Erythroblast (primary cell): ENCODE results near the gene NPFFR1.

Experiments used
- DNase-seq, 2 experiments: peaks; one replicate each; lab custom pipeline; 2025; lab: John Stamatoyannopoulos, UW
- GATA1 ChIP-seq: IDR thresholded peaks from 2 replicates; pipeline ENCODE4 v1.6.1; 2011; ENCODE audit warnings: low read depth, mild to moderate bottlenecking, control low read depth, low read length, moderate library complexity
- POLR2A ChIP-seq: IDR thresholded peaks from 2 replicates; pipeline ENCODE4 v1.6.1; 2011; ENCODE audit warnings: mild to moderate bottlenecking, low read length

Gene NPFFR1, protein sequence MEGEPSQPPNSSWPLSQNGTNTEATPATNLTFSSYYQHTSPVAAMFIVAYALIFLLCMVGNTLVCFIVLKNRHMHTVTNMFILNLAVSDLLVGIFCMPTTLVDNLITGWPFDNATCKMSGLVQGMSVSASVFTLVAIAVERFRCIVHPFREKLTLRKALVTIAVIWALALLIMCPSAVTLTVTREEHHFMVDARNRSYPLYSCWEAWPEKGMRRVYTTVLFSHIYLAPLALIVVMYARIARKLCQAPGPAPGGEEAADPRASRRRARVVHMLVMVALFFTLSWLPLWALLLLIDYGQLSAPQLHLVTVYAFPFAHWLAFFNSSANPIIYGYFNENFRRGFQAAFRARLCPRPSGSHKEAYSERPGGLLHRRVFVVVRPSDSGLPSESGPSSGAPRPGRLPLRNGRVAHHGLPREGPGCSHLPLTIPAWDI

DNA sequence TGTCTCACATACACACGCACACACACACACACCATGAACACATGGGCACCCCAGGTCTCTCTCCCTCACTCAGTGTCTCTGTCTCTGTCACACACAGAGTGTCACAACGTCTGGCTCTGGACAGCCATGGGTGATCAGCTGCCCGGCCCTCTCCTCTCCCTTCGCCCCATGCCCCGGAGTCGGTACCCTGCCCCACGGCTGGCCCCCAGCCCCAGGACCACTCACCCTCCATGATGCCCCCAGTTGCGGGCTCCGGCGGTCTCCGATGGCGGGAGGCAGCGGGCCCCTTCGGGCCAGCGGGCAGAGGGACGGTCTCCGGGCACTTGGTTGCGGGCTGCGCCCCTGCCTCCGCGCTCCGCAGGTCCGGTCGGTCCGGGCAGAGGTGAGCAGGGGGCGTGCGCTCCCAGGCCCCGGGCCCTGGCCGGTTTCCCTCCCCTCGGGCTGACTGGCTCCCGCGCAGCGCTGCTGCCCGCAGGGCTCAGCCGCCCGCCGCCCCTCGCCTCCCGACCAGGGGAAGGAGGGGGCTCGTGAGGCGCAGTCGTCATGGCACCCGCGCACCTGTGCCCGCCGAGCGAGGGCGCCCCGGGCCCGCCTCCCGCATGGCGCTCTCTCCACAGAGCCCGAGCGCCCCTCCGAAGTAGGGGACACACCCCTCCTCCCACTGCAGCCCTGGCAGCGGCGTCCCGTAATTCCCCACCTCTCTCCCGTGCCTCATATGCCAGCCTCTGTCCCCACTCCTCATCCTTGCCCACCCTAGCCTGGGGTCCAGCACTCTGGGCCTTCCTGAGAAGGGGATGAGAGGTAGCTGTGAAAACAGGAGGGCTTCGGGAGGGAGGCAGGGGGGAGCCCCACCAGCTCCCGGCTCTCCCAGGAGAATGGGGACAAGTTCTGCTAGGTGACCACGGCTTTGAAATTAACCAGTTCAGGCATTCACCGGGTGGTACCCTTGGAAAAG lies at the start of gene NPFFR1:
Gene NPFFR1 (minus strand): TSS at position 560 of the 955 bp plus-strand sequence. CDS start 328 bp downstream, at position 232.
- TF ChIP-seq GATA1, result no peak
- no peak for TF ChIP-seq POLR2A
- DNase-seq, result no peak

DNA sequence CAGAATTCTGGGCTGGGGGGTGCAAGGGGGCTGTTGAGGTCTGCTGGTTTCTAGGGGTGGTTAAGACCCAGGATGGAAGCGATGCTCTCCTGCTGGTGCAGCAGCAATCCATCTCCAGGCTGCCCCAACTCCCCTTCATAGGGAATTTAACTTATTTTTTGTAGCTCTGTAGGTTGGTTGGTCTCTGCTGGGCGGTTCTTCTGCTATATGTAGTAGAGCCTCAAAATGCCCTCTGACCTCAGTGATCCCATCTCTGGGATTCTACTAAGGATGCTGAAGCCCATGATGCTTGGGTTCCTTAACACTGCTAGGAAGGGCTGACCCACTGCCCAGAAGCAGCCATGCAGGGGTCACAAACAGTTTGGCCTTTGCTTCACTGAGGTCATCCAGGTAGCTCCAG lies 49.5 kb upstream of the NPFFR1 start:
- DNase-seq, result no peak
- TF ChIP-seq GATA1, result no peak

DNA sequence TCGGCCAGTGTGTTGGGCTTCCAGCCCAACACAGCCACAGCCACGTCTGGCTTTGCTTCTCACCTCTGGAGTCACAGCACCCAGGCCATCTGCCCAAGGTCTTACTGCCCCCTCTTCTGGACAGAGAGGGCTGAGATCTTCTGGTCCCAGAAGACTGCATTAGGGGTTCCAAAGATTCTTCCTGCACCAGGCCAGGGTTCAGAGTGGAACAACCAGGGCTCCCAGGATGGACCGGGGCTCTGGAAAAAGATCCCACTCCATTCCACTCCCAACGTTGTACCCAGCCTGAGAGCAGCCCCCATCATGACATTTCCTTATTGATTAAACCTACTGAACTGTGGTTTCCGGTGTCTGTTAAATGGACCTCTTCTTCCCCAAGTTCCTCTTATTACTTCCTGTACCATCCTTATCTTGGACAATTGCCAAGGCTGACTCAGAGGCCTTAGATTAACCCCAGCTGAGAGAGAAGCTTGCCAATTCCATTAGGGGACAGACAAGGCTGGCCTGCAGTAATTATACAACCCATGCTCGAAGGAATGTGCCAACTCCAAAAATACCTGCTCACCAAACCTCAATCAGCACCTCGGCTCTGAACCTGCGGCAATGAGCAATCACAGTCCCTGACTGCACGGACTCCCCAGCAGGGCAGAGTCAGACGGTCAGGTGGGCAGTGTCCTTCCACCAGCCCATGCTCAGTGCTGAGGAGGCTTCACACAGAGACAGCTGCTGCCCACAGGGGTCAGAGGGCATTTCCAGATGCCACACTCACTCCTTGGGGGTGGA lies 47.9 kb upstream of the NPFFR1 start:
- peak; percentile 80 to 83 for DNase-seq
- TF ChIP-seq POLR2A (no peak), GATA1 (no peak)

DNA sequence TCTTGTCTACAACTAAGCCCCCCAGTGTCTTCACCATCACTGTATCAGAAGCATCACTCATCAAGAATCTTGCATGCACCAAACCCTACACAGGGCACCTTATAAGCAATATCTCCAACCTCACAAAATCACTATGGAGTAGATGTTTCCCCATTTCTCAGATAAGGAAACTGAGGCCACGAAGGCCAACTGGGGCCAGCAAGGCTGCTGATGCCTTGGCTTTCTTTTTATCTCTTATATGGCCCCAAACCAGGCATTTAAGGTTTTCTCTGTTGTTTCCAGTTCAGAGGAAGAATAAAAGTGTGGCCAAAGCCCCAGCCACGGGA lies 47.3 kb upstream of the NPFFR1 start:
- TF ChIP-seq POLR2A (no peak), GATA1 (no peak)
- DNase-seq, result no peak

DNA sequence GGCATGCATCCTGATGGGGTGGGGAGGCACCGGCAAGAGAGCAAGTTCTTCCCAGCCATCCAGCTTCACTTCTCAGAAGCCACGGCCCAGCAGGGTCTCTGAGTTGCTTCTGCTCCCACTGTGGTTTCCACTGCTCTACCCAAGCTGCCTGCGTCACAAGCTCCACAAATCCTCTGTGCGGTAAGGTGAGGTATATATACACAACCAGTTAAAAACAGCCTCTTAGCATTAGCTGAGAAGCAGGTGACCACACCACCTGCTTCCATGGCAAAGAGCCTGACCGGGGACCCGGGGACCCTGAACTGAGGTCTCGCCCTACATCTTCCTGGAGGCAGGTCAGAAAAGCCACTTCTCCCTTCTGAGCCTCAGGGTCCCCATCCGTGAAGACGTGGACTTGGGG lies 46.9 kb upstream of the NPFFR1 start:
- no peak for TF ChIP-seq POLR2A
- no peak for TF ChIP-seq GATA1
- no peak for DNase-seq

DNA sequence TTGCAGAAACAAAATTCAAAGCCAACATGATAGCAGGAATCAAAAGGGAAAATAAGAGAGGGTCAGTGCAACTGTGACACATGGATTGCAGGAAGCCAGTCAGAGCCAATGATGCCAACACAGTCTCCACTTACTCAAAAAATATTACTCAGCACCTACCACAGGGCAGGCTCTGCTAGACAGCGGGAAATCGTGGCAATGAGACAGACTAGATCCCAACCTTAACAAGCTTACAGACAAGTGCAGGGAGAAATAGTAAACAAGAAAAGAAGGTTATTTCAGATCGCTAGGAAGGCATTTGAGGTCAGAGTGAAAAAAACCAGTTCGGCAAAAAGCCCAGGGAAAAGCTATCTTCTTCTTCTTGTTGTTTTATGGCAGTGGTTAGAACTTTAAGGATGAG lies 45.2 kb upstream of the NPFFR1 start:
- no peak for TF ChIP-seq GATA1
- TF ChIP-seq POLR2A, result no peak
- DNase-seq, result no peak

DNA sequence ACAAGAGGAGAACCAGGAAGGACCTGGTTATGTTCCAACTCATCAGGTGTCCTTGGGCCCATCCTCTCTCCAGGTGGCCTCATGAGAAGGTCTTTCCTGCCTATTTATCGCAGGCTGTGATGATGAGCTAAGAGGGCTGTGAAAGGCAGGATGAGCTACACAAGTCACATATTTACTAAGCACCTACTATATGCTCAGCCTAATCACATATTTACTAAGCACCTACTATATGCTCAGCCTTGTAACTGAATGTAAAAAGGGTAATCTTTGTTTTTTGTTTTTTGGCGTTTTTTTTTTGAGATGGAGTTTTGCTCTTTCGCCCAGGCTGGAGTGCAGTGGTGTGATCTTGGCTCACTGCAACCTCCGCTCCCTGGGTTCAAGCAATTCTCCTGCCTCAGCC lies 44.2 kb upstream of the NPFFR1 start:
- DNase-seq, result no peak
- no peak for TF ChIP-seq GATA1
- TF ChIP-seq POLR2A, result no peak

DNA sequence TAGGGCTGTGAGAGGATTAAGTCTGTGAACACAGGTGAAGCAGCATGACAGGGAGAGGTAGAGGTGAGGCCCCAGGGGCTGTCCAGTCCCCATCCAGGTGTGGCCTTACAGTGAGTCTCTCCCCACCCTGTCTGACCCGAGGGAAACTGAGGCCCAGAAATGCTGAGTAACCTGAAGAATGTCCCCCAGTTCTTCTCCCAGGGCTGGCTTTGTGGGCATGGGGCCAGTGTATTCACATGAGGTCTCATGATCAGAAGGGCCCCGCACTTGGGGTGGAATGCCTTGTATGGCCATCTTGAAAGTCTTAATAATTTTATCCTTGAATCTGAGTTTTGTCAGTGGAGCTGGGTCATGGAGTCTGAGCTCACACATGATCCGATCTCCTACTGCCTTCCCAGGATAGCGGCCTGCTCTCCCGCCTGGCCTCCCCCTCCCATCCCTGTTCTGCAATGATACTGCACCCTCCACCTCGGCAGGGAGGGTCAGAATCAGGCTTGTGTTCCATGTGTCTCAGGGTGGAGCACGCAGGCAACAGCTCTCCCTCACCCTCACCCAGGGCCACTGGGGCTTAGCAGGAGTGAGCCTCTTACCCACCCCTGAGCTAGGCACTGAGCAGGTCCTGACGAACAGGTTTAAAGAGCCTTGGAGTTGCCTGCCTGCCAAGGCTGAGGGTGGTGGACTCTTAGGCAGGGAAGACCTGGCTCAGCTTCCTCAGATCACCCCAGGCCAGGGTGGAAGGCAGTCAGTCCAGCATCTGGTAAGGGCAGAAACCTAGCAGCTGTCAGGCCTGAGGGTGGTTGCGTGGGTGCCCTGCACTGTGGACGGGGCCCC lies 41.4 kb upstream of the NPFFR1 start:
- DNase-seq, result no peak
- TF ChIP-seq POLR2A (no peak), GATA1 (no peak)

DNA sequence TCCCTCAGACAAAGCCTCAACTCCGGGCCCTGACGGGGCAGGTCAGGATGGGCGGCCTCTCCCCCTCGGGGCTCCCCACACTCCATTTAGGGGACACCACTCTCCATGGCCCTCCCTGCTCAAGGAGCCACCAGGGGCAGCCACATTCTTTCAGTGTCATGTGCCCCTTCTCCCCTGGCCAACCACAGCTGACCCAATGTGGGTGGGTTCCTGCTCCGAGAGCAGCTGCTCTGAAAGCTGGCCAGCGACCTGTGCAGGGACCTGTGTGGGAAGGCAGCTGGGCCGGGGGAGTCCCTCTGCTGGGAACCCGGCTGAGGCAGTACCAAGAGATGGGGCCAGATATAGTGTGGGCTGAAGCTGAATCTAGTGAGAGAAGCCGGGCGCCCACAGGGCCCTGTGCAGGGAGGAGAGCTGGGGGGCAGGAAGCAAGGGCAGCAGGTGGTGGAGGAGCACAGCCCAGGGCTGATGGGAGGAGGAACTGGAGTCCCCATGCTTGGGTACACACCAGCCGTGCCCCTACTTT lies 40.6 kb upstream of the NPFFR1 start:
- no peak for TF ChIP-seq GATA1
- TF ChIP-seq POLR2A, result no peak
- DNase-seq, result no peak

DNA sequence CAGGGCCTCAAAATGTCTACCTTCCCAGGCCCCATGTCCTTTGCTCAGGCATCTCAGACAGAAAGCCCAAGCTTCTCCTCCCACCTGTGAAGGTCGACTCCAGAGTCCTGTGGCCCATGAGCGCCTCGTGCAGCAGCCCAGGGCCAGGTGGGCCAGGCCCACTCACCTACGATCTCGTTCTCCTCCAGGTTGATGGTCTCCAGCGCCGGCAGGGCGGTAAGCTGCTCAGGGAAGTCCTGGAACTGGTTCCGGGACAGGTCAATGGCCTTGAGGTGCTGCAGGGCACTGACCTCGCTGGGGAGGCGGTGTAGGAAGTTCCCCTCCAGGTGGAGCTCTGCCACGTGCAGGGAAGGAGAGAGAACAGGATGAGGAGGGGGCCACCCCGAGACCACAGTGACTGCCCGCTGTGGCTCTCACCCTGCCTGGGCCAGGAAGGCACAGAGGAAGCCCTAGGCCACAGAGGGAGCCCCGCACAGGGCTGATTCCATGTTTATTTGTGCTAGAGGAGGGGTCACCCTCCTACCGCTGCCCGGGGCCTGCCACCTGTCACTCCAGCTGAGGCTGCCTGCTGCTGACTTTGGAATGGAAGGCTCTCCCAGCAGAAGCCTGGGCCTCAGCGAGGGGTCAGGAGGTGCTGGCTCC lies 40.0 kb upstream of the NPFFR1 start:
- no peak for DNase-seq
- TF ChIP-seq GATA1 (no peak), POLR2A (no peak)

DNA sequence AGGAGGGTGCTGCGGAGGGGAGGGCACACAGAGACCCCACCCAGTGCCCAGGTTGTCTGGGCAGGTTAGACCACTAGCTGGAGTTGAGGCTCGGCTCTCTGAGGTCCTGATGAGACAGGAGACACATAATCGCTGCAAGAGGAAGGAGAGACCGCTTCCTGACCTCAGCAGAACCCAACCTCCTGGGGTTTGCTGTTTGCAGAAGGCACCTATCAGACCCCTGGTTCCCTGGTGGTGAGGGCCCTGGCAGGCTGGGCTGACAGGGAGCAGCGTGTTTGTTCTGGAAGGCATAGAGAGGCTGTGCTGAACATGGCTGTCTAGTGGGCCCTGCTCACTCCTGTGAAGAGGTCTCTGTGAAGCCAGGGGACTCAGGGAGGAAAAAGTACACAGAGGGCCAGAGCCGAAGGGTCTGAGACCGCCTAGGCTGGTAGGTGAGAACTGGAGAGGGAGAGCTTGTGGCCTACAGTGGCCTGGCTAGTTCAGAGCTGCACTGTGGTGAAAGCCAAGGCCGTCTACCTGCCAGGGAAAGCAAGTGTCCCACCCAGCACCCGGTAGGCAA lies 39.4 kb upstream of the NPFFR1 start:
- TF ChIP-seq GATA1 (no peak), POLR2A (no peak)
- no peak for DNase-seq
